HuH-7 (cell line): ENCODE data around the gene TCF7L2.
"Not testable (repeated sequence)": the region's sequence is repeated elsewhere in the genome, so short reads cannot be mapped to it uniquely, and the experiment has no call there.

Experiments
- DNase-seq: peaks from one replicate; pipeline ENCODE4 v3.0.0; 2011; ENCODE audit warnings: low spot score

The TCF7L2 gene

GRCh38 chr10:113095419-113096127 is 145.5 kb downstream of the TCF7L2 start:
- no peak for DNase-seq

DNA sequence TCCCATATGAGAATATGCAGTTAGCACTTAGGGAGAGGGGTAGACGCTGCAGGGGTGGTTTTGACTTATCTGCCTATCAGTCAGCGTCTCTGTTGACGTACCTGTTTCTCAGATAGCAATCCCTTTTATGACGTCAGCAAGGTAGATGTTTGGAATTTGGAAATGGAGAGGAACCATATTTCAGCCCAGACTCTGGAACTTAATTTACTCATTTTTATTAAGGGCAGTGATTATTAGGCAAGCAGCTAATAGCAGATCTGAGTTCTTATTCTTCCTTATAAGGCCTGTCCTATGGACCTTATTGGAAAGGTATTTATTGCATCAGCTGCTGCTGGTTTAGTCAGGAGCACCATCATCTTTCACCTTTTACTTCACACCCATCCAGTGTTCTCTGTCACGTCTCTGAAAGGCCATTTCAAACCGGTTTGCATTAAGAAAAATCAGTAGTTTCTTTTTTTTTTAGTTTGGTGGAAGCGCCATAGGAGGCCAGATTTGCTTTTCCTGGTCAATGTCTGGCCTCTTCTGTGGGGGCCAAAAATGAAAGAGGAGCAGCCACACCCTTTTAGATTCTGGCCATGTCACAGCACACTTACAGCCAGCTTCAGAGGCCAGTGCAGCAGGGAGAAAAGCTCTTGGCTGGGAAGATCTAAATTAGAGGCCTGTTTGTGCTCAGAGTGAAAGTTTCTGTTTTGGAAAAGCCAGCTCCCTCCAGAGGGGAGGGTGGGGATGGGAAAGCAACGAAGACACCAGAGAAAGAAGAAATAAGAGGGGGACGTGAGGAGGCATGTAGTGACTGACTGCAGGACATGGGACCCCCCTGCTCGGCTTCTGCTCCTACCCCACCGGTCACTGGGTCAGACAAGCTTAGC is 146.3 kb downstream of the TCF7L2 start:
- no peak for DNase-seq

DNA sequence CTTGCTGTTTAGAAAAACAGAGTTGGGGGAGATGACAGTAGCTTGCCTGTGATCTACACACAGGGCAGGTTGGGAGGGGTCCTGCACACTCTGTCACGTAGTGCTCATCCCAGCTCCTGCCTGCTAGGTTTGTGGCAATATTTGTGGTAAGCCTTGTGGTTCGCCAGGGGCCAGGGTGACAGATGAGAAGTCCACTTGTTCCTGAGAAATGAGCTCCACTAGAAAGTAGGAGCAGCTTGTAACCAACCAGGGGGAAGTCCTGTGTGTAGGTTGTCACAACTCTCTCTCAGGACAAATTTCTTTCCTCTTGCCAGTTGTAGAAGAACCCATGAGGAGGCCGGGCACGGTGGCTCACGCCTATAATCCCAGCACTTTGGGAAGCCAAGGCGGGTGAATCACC is 147.0 kb downstream of the TCF7L2 start:
- no peak for DNase-seq

- no peak for DNase-seq
Observed at GRCh38 chr10:113099431-113100183, 149.6 kb downstream of the TCF7L2 start.

- DNase-seq, result no peak
Observed at GRCh38 chr10:113100281-113100680, 150.2 kb downstream of the TCF7L2 start.

DNA sequence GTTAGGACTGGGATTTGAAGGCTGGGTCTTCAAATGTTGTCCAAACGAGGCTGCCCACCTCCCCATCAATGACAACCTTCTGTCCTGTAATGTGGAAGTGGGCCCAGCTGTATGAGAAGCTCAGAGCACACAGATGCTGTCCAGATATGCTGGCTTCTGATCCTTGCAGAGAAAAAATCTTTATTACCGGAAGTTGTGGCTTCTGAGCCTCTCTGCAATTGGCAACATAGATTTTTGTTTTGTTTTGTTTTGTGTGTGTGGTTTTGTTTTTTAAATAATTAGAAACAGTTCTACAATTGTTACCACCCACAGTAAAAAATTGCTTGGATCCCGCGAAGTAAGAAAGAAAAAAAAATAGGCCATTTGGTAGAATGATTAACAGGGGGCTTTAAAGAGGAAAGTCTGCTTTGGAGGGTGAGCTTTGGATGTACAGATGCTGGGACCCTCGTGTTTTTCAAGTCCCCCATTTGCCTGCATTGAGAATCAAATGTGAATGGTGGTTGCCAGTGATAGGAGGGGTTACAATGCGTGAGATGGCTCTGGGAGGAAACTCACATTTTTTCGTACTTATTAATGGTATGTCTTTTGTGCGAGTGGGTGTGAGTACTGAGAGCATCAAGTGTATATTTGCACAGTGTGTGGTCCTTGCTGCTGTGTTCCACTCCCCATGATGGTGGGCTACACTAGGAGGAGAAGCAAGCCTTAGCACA is 153.2 kb downstream of the TCF7L2 start:
- no peak for DNase-seq

- DNase-seq, result no peak
Observed at GRCh38 chr10:113104047-113104446, 154.0 kb downstream of the TCF7L2 start.

DNA sequence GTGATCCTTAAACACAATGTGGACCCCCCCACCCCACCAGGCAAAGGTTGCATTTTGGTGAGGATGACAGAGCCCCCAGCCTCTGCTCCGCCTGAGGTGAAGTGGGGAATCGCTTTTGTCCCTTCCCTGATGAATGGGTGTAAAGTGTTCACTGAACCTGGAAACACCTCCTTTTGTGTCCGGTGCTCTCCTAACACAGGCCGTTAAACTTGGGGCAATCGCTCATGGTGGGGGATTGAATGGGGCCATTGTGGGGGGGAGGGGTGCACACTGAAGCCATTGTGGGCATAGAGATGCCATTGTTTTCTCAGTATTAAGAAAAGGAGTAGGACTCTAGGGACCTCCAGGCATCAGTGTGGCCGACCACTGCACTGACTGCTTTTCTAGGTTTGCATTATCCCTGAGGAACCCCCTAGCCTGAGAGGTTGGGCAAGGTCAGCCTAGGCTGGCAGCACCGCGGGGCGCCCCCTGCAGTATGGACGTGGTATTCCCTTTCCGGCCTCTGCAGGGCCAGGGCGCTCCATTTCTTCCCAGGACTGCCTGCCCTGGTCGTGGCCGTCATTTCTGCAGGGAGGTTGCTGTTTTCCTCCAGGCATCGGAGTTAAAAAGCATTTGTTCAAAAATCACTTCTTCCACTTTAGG is 158.3 kb downstream of the TCF7L2 start:
- peak; percentile 62 for DNase-seq

DNA sequence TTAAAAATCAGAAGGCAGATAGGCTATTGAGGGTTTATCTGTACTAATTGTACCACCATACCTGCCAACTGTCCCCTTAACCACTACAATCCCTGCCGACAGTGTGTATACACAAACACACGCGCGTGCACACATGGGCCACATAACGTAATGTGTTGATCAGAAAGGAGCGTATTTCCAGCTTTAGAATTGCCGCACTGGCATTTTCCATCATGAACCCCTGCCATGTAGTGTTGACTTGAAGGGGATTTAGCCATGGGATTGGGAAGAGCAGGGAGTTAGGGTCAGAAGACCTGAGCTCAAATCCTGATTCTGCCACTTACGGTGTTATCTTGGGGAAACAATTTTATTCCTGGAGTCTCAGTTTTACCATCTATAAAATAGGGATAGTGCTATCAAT is 158.9 kb downstream of the TCF7L2 start:
- no peak for DNase-seq

GRCh38 chr10:113109482-113109881 is 159.4 kb downstream of the TCF7L2 start:
- not testable (repeated sequence) for DNase-seq

DNA sequence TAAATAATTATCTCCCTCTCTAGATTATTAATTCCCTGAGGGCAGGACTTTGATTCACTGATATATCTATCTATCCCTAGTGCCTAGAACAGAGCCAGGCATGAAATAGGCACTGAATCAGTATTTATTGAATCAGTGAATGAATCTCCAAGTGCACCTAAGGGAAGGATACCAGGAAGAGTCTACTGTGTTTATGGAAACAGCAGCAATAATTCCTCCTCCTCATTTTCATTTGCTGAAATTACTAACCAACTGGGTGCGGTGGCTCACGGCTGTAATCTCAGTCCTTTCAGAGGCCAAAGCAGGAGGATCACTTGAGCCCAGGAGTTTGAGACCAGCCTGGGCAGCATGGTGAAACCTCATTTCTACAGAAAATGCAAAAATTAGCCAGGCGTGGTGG is 161.2 kb downstream of the TCF7L2 start:
- DNase-seq, result no peak

- DNase-seq, result peak; percentile 32
Observed at GRCh38 chr10:113111900-113112853, 162.1 kb downstream of the TCF7L2 start.

- no peak for DNase-seq
Observed at GRCh38 chr10:113113241-113113640, 163.2 kb downstream of the TCF7L2 start.

DNA sequence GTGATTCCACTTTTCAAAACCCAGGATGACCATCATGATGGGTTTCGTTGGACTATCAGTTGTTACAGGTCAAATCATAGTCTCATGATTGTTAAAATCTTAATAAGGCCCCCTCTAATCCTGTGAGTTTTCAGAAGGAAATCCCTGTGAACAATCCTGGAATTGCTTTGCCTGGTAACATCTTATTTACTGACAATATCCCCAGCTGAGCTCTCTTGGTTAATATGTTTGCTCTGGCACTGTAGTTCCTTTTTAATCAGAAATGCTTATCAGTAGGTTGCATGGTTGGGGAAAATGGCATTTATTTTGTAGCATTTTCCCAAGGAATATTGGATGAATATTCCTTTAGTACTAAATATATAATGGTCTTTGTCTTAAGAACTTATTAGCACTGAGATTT is 163.9 kb downstream of the TCF7L2 start:
- no peak for DNase-seq

GRCh38 chr10:113115556-113115955 is 165.5 kb downstream of the TCF7L2 start:
- no peak for DNase-seq

GRCh38 chr10:113118882-113119281 is 168.8 kb downstream of the TCF7L2 start:
- no peak for DNase-seq

DNA sequence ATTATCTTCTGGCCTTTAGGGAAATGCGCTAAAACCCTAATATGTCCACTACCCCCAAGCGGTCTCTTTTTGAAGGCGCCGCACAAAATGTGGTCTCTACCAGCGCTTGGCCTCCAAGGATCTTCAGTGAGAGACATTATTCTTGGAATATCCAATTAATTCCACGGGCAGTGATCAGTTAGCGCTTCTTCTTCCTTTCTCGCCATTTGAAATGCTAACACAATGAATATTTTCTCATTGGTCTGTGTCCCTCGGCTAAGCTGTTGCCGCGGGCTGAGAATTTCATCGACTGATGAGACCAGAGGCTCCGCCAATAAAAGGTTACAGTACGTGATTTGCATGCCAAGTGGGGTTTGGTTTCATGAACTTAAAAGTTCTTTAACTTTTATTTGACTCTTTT is 169.8 kb downstream of the TCF7L2 start:
- DNase-seq, result no peak

DNA sequence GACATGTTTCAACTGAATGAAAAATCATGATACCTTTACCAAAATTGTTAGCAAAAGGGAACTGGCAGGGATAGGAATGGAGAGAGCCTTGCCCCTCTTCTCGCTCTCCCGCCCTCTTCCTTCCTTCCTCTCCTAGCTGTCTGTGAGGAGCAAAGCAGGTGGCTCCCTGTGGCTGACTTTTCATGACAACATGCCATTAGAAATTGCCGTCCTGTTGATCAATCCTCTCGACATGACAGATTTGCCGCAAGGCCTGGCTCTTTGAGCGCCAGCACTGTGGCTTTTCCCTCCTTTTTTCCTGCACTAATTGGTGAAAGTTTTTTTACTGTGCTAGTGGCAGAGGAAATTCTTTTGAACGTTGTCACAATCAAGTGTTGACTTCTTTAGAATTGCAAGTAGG is 171.1 kb downstream of the TCF7L2 start:
- DNase-seq, result no peak

GRCh38 chr10:113122947-113123346 is 172.9 kb downstream of the TCF7L2 start:
- DNase-seq, result no peak

- DNase-seq, result no peak
Observed at GRCh38 chr10:113124724-113125123, 174.7 kb downstream of the TCF7L2 start.
